Ovary (tissue), 3 donors: ENCODE data around the gene TRMT61A.

ENCODE experiments used
- CTCF ChIP-seq, 3 donors: fragments of 450-650 bp in 2 of 3; fragments of 200-600 bp in 1 of 3; IDR thresholded peaks; one replicate each; pipeline versions ENCODE4 v1.5.1 to v1.8.0; 2016 to 2022; ENCODE audit warnings: antibody characterized with exemption in 3 of 3, mild to moderate bottlenecking in 1 of 3
- EP300 ChIP-seq: sonication (generic); formaldehyde crosslinking; IDR thresholded peaks from one replicate; pipeline ENCODE4 v1.6.1; 2017; ENCODE audit warnings: antibody characterized with exemption
- POLR2A ChIP-seq: fragments of 450-650 bp; IDR thresholded peaks from one replicate; pipeline ENCODE4 v1.6.1; 2017; ENCODE audit warnings: antibody characterized with exemption, mild to moderate bottlenecking, moderate library complexity
- donor health status: DM: no; HTN: no; CAD: no.

- TF ChIP-seq CTCF (IDR thresholded peaks at IDR 0.05) = no peak
- no peak for TF ChIP-seq POLR2A
- no peak for TF ChIP-seq EP300
Measured at GRCh38 chr14:103563226-103563620, 34.2 kb downstream of the TRMT61A start.
